SK-N-SH (cell line): Measurements from ENCODE around the gene ZC3H10.

Experiments used
- CTCF ChIP-seq: fragments of 200-600 bp; sonication (generic); IDR thresholded peaks from 2 replicates; pipeline ENCODE4 v1.6.1; 2017; ENCODE audit warnings: antibody characterized with exemption, mild to moderate bottlenecking, moderate library complexity
- EP300 ChIP-seq, 2 experiments: IDR thresholded peaks; 2 replicates each; pipeline versions ENCODE4 v1.4.0 to v1.6.1; 2012; ENCODE audit warnings: borderline replicate concordance in 1 of 2, low read depth in 1 of 2, low read length in 1 of 2
- FOXM1 ChIP-seq: IDR thresholded peaks from 2 replicates; pipeline ENCODE4 v1.4.0; 2012; ENCODE audit warnings: low read depth, mild to moderate bottlenecking
- JUND ChIP-seq: IDR thresholded peaks from 2 replicates; pipeline ENCODE4 v1.4.0; 2012
- NFIC ChIP-seq: IDR thresholded peaks from 2 replicates; pipeline ENCODE4 v1.4.0; 2012; ENCODE audit warnings: borderline replicate concordance
- POLR2AphosphoS5 ChIP-seq: IDR thresholded peaks from 2 replicates; pipeline ENCODE4 v1.6.1; 2012; ENCODE audit warnings: low read depth, low read length
- SMC3 ChIP-seq: IDR thresholded peaks from 2 replicates; pipeline ENCODE4 v1.6.1; 2012; ENCODE audit warnings: low read depth, low read length, improper control_type of control experiment
- TAF1 ChIP-seq: IDR thresholded peaks from 2 replicates; pipeline ENCODE4 v1.6.1; 2012; ENCODE audit warnings: low read depth, mild to moderate bottlenecking, low read length, moderate library complexity, borderline replicate concordance
- USF1 ChIP-seq: IDR thresholded peaks from 2 replicates; pipeline ENCODE4 v1.4.0; 2012; ENCODE audit warnings: low read depth, borderline replicate concordance

- TF ChIP-seq NFIC = no peak
- no peak for TF ChIP-seq POLR2AphosphoS5
- no peak for TF ChIP-seq USF1
- no peak for TF ChIP-seq CTCF
- no peak for TF ChIP-seq TAF1
- TF ChIP-seq FOXM1 = no peak
- no peak for TF ChIP-seq SMC3
- no peak for TF ChIP-seq EP300 (IDR thresholded peaks at IDR 0.05; ENCODE audit: borderline replicate concordance in 1 of 2, low read depth in 1 of 2, low read length in 1 of 2)
- TF ChIP-seq JUND = no peak
Observed at GRCh38 chr12:56154246-56154771, 36.2 kb downstream of the ZC3H10 start.
